Suprapubic skin (tissue), 3 donors: ENCODE results near the gene EHD3.

Source experiments
- CTCF ChIP-seq, 2 donors: fragments of 200-600 bp in 1 of 2; fragments of 450-650 bp in 1 of 2; sonication (generic) in 1 of 2; IDR thresholded peaks; one replicate each; pipeline ENCODE4 v1.5.1; 2016 to 2019; ENCODE audit warnings: antibody characterized with exemption in 2 of 2, mild to moderate bottlenecking in 1 of 2, moderate library complexity in 1 of 2
- POLR2AphosphoS5 ChIP-seq, 3 donors: sonication (generic); formaldehyde crosslinking; IDR thresholded peaks; one replicate each; pipeline ENCODE4 v1.6.1; 2017; ENCODE audit warnings: antibody characterized with exemption in 3 of 3

- no peak for TF ChIP-seq CTCF (IDR thresholded peaks at IDR 0.05)
- TF ChIP-seq POLR2AphosphoS5 (IDR thresholded peaks at IDR 0.05) = no peak
Observed at GRCh38 chr2:31265234-31265633, 31.3 kb downstream of the EHD3 start.
